TTC549 (cell line): Measurements from ENCODE around the gene SPNS2.

Experiments
- FAIRE-seq: peaks from 2 replicates; lab custom pipeline; 2012; peaks lifted over from hg19 to GRCh38; lab: Jason Lieb, UNC

SPNS2 gene

DNA sequence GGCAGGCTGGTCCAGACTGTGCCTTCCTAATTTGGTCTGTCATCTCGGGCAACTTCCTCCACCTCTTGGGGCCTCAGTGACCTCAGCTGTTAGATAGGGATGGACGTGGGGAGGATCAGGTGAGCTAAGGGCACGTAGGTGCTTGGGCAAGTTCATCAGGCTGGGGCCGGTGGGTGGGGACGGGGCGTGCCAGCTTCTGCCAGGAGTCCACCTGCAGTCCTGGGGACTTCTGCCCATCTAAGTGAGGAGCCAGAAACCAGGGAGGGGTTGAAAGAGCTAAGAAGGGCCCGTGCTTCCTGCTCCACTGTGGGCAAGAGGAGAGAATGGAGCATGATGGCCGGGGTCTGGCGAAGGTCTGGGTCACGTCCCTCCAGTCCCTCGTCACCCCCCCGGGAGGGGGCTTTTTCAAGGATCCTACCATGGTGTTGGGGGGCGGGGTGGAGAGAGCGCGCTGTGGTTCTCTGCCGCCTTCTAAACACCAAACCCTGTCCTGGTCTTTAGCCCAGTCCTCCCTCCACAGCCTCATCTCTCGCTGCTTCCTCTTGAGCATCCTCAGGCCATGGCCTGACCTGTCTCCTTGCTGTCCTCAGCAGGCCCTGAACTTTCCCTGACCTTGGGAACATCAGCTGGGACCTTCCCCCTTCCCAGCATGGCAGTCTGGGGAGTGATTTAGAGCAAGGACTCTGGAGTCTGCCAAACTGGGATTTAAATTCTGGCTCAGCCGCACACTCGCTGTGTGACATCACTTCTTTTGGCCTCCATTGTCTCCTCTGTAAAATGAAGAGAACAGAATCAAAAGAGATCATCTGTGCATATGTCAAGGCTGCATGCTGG, 21.6 kb downstream of the SPNS2 start:
- FAIRE-seq = no peak

DNA sequence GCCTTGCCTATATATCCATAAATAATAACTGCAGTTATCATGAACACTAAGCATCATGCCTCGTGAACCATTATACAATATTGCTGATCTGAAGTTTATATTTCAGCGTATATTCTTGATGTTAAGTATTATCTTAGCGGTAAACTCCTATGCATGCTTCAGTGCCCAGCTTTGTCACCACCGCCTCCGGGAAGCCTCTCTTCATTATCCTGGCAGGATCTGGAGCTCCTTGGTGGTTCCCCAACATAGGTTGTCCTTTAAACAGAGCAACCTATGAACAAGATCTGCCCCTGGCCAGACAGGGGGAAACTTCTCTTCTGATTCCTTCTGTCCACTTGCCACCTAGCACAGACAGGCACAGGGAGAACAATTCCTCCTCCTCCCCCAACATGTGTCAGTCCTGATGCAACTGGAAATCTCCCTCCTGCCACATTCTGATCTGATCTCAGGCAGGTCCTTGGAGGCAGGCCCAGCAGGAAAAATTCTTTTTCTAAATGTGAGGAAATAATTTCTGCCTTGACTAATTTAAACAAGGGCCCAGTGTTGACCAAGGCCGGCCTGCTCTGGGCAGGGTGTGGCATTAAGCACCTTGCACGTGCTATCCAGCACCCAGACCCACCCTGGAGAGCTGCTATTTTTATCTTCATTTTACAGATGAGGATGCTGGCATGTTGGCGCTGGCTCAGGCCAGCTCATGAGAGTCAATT, 22.4 kb downstream of the SPNS2 start:
- FAIRE-seq = no peak

DNA sequence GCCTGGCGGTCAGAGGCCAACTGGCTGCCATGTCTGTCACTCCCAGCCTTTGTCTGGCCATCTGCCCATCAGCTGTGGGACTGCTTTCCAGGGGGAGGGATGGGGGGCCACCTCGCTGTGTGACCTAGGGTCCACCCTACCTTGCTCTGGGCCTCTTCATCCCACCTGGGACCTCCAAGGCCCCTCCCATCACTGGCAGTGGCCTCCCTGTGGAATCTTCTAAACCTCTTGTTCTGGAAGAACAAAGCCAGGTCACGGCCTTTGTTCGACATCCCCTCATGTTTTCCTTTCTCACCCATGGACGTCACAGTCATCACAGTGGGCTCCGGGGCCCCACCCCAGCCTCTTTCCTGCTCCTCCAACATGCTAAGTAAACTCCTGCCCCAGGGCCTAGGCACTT, 24.0 kb downstream of the SPNS2 start:
- FAIRE-seq = no peak

DNA sequence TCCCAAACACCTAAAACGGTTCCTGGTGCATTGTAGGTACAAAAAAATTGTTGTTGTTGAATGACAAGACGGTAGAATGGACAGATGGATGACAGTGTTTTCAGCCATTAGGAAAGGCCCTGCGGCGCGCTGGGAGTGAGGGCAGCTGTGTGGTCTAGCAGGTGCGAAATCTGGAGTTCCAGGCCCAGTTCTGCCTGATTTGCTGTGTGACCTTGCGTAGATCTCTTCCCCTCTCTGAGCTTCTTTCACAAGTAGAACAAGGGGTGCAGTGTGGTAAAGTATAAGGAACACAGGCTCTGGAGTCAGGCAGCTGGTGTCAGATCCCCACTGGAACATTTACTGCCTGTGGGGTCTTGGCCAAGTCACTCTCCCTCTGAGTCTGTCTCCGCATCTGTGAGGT, 25.3 kb downstream of the SPNS2 start:
- no peak for FAIRE-seq

DNA sequence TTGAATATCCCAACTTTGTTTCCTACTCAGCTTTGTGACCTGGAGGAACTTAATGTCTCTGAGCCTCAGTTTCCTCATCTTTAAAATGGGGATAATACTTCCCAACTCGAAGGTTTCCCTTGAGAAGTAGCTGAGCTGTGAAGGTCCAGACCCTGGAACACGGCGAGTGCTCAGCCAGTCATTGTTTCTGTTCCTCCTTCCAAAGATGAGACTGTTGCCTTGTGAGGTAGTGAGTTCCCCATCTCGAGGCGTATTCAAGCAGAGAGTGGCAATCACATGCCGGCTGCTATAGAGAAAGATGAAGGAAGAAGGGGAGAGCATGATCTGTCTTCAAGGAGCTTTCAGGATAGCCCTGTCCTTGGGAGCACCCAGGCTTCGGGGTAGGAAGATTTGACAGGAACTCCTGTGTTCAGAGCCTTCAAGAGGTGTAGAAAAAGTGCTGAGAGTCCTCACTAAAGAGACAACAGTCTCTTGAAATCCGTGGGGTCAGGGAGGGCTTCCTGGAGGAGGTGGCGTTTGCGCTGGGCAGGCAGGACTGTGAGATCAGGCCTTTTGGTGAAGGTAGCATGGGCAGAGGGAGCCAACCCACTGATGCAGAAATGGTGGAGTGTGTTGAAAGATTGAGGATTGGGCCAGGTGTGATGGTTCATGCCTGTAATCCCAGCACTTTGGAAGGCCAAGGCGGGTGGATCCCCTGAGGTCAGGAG, 27.2 kb downstream of the SPNS2 start:
- FAIRE-seq = no peak

DNA sequence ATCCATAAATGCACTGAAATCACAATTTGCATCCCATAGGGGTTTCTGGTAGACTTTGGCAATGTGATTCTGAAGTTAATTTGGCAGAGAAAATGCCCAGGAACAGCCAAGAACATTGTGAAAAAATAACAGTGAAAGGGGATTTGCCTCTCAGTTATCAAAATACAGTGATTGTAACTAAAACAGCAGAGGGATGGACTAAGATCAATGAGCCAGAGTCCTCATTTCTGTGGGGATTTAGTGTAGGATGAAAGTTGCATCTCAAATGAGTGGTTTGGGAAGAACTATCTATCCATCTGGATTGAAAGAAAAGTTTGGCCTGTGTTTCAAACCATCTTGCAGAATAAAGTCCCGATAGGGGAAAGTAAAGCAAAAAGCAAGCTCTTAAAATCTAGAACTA, 28.5 kb downstream of the SPNS2 start:
- no peak for FAIRE-seq

DNA sequence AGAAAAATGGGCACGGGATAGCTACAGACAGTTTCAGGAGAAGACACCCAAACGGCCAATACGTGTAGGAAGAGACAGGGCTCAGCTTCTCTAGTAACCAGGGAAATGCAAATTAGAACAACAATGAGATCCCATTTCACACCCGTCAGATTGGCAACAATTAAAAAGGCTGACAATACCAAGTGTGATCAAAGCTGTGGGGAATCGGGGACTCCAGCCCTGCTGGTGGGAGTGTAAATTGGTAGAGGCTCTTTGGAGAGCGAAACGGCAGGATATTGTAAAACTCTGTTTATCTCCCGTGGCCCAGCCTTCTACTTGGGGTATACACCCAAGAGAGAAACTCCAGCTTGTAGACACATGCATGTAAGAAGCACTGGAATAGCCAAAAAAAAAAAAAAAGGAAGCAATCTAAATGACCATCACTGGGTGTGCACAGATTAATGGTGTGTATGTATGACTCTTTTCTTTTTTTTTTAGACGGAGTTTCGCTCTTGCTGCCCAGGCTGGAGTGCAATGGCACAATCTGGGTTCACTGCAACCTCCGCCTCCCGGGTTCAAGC, 29.0 kb downstream of the SPNS2 start:
- FAIRE-seq = no peak

DNA sequence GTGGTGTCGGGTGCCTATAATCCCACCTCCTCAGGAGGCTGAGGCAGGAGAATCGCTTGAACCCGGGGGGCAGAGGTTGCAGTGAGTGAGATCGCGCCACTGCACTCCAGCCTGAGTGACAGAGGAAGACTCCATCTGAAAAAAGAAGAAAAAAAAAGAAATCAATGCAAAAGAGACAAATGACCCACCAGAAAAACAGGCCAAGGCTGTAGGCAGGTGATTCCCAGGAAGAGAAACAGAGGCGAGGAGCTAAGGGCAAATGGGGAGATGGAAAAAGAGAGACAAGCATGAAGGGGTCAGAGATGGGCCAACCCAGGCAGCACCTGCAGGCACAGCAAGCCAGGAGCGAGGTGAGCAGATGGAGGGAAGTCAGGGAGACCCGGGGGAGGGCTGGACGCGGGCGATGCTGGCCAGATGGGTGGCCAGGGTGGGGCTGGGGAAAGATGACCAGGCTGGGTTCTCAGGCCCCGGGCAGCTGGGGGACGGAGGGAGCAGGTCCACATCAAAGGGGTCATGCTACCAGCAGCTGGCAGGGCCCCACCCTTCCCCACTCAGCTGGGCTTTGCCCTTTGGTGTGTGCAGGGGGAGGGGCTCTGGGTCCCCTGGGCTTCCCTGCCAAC, 31.0 kb downstream of the SPNS2 start:
- no peak for FAIRE-seq

DNA sequence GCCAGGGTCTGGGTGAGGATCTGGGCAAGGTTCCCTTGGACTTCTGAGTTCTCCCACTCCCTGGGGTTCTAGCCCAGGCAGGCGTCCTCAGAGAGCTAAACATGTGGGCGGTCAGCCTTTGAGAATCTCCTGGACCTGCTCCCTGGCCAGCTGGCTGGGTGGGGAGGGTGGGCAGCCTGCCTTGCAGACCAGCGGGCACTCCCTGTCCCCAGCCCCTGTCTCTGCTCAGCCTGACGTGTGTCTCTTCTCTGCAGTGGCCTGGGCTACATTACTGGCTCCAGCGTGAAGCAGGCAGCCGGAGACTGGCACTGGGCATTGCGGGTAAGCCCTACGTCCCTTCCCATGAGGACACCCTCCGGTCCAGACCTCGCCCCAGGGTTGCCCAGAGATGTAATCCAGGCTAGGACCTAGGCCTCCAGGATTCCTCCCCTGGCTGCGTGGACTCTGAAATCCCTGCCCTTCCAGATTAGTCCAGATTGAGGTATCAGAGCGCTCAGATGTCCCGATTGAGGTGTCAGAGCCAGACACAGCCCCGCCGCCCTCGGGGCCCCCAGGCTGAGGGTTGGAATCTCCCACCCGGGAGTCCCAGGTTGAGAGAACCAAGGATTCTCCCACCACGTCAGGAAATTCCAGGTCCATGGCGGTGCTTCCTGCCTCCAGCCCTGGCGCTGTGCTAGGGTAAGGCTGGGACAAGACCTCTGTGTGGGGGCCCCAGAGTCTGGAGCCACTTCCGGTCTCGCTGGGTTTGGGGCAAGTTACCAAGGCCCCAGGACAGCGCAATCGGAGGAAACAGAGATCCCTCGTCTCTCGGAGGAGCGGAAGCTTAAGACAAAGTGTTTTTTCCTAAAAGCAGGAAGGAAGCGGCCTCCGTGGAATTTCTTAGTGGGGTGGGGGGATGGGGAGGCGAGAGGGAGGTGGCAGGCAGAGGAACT, 32.4 kb downstream of the SPNS2 start:
- FAIRE-seq = no peak

DNA sequence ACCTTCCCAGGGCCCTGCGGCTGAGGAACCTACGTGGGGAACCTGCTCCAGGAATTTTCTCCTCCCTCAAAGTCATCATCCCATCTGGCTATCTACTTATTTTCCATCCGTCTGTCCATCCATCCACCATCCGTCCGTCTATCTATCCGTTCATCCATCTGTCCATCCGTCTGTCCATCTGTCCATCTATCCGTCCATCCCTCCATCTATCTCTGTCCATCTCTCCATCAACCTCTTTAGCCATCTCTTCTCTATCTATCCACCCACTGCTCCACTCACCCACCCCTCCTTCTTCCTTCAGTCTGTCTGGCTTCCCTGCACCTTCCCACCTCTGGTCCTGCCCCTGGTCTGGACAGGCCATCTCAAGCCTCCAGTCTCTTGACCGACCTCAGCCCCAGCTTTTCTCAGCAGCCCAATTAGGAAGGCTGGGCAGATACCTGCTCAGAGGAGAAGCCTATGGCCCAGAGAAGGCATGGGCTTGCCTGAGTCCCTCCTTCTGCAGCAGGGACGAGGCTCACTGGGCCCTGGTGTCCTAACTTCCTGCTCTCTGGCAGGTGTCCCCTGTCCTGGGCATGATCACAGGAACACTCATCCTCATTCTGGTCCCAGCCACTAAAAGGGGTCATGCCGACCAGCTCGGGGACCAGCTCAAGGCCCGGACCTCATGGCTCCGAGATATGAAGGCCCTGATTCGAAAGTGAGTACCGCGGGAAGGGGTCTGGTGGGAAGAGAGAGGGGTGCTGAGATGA, 33.5 kb downstream of the SPNS2 start:
- no peak for FAIRE-seq

DNA sequence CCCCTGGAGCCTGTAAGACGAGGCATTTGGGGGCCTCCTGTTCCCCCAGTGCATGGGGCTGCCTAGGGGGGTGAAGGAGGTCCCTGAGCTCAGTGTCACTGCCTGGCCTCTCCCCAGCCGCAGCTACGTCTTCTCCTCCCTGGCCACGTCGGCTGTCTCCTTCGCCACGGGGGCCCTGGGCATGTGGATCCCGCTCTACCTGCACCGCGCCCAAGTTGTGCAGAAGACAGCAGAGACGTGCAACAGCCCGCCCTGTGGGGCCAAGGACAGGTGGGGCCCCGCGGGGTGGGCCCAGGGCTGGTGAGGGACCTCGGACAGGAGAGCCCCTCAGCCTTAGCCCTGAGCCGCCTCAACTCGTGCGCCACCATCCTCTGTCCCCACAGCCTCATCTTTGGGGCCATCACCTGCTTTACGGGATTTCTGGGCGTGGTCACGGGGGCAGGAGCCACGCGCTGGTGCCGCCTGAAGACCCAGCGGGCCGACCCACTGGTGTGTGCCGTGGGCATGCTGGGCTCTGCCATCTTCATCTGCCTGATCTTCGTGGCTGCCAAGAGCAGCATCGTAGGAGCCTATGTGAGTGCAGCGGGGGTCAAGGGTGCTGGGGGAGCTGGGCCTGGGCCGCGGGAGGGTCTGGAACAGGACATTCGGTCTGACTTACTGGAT, 34.3 kb downstream of the SPNS2 start:
- no peak for FAIRE-seq

DNA sequence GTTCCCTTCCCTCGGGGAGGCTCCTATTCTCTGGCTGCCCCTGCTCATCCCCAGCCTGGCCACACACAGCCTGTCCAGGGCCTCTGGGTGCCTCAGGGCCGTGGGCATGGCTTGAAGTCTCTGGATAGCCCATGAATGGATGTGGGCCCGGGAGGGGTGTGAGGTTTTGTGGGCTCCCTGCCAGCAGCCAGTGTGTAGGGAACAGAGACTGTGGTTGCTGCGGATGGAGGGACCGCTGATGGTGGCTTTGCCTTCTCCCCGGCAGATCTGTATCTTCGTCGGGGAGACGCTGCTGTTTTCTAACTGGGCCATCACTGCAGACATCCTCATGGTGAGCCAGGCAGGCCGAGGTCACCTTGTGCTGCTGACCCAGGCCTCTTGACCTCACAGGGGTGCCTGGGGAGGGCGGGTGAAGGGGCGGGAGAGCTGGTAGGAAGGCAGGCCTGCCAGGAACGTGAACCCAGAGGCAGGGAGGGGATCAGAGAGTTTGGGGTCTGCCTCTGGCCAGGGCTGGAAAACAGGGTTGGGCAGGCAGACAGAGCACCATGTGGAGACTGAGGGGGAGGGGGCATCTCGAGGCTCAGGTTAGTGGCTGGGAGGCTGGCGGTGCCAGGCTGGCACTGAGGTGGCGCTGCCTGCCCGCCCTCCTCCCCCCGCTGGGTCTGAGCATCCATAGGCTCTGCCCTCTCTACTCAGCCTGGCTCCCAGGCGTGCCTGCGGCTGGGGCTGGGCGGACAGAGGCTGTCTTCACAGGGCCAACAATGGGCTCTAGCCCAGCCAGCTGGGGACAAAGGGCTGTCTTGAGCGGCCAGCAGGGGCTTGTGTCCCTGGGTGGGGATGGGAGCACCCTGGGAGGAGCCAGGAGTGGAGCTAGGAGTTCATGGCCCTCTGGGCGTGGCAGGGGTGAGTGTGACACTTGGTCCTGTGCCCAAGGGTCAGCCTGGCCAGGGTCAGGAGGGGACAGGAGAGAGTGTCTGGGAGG, 35.1 kb downstream of the SPNS2 start:
- no peak for FAIRE-seq

DNA sequence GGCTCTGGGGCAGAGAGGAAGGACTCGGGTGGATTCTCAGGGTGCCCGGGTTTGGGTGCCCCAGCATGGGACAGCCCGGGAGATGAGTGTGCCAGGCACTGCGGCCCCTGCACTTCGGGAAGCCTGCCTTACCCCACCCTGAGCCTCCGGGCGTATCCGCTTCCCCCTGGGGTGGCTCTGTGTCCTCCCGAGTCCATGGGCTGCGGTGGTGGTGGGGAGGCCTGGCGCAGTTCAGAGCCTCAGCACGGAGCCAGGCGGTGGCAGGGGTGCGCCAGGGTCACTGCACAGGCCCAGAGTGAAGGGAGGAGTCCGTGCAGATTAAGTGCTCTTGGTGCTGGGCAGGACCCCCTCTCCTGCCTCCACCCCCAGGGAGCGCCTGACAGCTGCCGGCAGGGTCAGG, 35.8 kb downstream of the SPNS2 start:
- FAIRE-seq = no peak

DNA sequence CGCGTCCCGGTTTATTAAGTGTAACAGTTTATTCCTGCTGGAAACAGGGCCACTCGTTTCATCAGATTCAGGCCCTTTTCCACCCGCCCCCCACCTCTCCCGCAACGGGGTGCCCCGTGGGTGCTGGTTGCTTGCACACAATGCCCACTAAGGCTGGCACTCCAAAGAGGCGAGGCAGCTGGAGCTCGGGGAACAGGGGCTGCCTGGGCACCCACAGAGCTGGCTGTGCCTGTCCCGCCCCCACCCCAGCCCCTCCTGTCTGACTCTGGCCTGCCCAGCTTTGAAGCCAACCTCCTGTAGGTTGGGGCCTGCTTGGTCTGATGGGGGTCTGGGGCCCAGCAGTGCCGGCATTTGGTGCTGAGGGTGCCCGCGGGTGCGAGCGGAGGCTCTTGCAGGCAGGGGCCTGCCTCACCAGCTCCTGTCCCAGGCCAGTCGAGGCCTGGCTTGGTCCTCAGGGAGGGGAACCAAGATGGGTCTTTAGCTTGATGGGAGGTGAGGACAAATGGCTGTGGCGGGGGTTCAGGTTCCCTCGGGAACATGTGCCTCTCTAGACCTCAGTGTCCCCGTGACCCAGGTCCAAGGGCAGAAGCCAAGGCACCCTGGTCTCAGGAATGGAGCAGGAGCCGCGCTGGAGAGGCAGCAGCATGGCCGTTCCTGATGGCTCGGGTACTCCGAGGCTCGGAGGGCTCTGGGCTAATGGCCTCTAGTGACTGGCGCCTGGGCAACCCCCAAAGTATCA, 36.4 kb downstream of the SPNS2 start:
- no peak for FAIRE-seq

DNA sequence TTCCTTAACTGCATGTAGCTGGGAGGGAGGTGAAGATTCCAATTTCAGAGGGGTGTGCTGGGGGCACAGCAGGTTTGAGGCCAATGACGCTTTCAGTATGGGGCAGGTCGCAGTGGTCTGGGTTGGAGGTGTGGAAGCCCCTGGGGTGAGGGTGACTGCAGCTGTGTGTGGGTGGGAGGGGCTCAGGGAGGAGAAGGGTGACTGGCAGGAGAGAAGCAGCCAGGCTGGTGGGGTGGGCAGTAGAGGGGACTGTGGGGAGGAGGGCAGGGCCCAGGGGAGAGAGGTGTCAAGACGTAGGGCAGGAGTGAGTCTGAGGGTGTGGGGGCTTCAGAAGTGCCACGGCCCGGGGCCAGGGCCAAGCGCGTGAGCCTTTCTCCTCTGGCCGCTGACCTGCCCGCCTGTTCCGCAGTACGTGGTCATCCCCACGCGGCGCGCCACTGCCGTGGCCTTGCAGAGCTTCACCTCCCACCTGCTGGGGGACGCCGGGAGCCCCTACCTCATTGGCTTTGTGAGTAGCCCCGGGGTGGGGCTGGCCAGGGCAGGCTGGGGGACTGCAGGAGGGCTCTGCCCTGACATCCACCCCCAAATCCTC, 37.1 kb downstream of the SPNS2 start:
- FAIRE-seq = no peak

DNA sequence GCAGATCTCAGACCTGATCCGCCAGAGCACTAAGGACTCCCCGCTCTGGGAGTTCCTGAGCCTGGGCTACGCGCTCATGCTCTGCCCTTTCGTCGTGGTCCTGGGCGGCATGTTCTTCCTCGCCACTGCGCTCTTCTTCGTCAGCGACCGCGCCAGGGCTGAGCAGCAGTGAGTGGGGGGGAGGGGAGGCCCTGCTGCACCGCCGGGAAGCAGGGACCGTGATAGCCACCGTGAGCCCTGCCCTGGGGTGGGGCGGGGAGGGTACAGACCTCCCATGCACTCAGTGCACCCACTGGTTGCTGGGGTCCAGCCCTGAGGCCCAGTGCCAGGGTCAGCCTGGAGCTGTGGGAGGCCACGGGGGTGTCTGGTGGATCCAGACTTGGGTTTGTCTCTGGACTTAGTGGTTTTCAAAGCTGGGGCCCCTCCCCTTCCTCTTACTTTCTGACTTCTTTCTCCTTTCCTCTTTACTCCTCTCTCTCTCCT, 37.6 kb downstream of the SPNS2 start:
- no peak for FAIRE-seq

DNA sequence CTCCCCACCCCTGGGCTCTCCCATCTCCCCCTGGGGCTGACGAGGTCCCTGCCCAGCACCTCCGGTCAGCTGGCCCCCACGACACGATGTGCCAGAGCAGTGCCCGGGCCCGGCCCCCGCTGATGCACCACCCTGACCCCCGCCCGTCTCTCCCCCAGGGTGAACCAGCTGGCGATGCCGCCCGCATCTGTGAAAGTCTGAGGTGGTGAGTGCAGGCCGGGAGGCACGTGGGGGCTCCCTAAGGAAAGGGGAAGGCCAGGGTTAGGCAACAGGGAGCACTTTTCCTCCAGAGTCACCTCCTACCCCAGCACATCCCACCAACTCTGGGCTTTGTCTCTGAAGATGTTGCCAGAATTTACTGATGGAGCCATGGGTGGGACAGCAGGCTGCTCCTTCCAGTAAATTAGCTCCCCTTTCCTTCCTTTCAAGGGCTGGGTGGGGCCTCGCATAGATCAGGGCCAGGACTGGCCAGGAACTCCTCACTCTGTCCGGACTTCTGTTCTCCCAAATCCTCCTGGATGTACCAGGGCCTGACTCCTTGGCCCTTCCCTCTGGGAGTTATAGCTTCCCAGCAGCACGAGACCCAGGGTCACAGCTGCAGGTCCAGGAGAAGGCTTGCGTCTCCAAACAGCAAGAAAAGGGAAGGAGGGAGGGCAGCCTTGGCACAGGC, 38.2 kb downstream of the SPNS2 start:
- FAIRE-seq = no peak
